Endothelial cell of umbilical vein (primary cell): ENCODE data around the gene OR5B12. TPM values are rescaled to one million over a fixed set of nuclear protein-coding genes. Genes with fewer than 3 reads are reported as not detected.

Experiments
- BruUV-seq: library from RNA; stranded (reverse); fragments of 400-500 nt; replicated peaks from 2 replicates; lab custom pipeline; 2021; lab: Mats Ljungman, UMichigan
- CTCF ChIA-PET: fragments of 300-600, 350-600 bp; sonication (Branson Sonifier 250); formaldehyde crosslinking; loops from one replicate; lab custom pipeline; 2021; ENCODE audit warnings: antibody characterized with exemption, inconsistent platforms; lab: Charles Lee
- POLR2A ChIA-PET: fragments of 300-600, 350-600 bp; sonication (Branson Sonifier 250); formaldehyde crosslinking; loops from one replicate; lab custom pipeline; 2021; ENCODE audit warnings: antibody characterized with exemption, inconsistent platforms; lab: Charles Lee
- DNase-seq: peaks from one replicate; pipeline ENCODE4 v3.0.0-alpha.2; 2011; ENCODE audit warnings: low read depth, low spot score
- FAIRE-seq: peaks from 2 replicates; lab custom pipeline; 2011; peaks lifted over from hg19 to GRCh38; lab: Jason Lieb, UNC
- H2AFZ ChIP-seq: 2 replicates; pipeline ENCODE4 v1.6.0; 2012; ENCODE audit warnings: low read depth, low read length, control low read depth, inconsistent platforms
- H3K27ac ChIP-seq: 2 replicates; pipeline ENCODE4 v1.5.1; 2011; ENCODE audit warnings: low read depth, mild to moderate bottlenecking, control low read depth, low read length, moderate library complexity; ENCODE audit not compliant: insufficient read depth
- H3K27me3 ChIP-seq, 2 experiments: 2 replicates each; pipeline versions ENCODE4 v1.6.0 to v1.6.1; 2011; ENCODE audit warnings: low read length in 2 of 2, mixed read lengths in 1 of 2; ENCODE audit not compliant: control insufficient read depth in 2 of 2, insufficient read depth in 2 of 2
- H3K36me3 ChIP-seq, 2 experiments: 2 replicates in 1 of 2; 3 replicates in 1 of 2; pipeline ENCODE4 v1.5.1; 2011; ENCODE audit warnings: low read length in 2 of 2, mild to moderate bottlenecking in 1 of 2, moderate library complexity in 1 of 2; ENCODE audit not compliant: control insufficient read depth in 2 of 2, insufficient read depth in 2 of 2; ENCODE audit errors: extremely low read depth in 1 of 2
- H3K4me1 ChIP-seq: 3 replicates; pipeline ENCODE4 v1.5.1; 2011; ENCODE audit warnings: mild to moderate bottlenecking, low read length; ENCODE audit not compliant: control insufficient read depth, insufficient read depth; ENCODE audit errors: extremely low read depth
- H3K4me2 ChIP-seq: 2 replicates; pipeline ENCODE4 v1.6.1; 2011; ENCODE audit warnings: low read length, control low read depth, mixed read lengths; ENCODE audit not compliant: insufficient read depth
- H3K4me3 ChIP-seq, 3 experiments: fragments of 200-600 bp in 1 of 3; sonication (generic), shearing (Covaris generic) in 1 of 3; replicated peaks in 1 of 3; 2 replicates each; pipeline ENCODE4 v1.5.1; 2011 to 2016; ENCODE audit warnings: control low read depth in 3 of 3, low read length in 3 of 3, mild to moderate bottlenecking in 2 of 3, inconsistent platforms in 1 of 3, low read depth in 1 of 3, moderate library complexity in 1 of 3; ENCODE audit not compliant: insufficient read depth in 1 of 3
- H3K79me2 ChIP-seq: 2 replicates; pipeline ENCODE4 v1.6.0; 2012; ENCODE audit warnings: low read length, inconsistent platforms; ENCODE audit not compliant: control insufficient read depth, insufficient read depth
- H3K9ac ChIP-seq: replicated peaks from 2 replicates; pipeline ENCODE3; 2011; ENCODE audit warnings: low read length, control low read depth; ENCODE audit not compliant: insufficient read depth; ENCODE audit errors: extremely low read depth
- H3K9me1 ChIP-seq: replicated peaks from 3 replicates; pipeline ENCODE4 v1.6.0; 2011; ENCODE audit warnings: mild to moderate bottlenecking, low read length; ENCODE audit not compliant: control insufficient read depth, insufficient read depth; ENCODE audit errors: extremely low read depth
- H3K9me3 ChIP-seq: replicated peaks from 2 replicates; pipeline ENCODE4 v1.5.1; 2012; ENCODE audit warnings: low read length, inconsistent platforms; ENCODE audit not compliant: control insufficient read depth, insufficient read depth
- H4K20me1 ChIP-seq: replicated peaks from 2 replicates; pipeline ENCODE3; 2011; ENCODE audit warnings: mild to moderate bottlenecking, low read length; ENCODE audit not compliant: control insufficient read depth, insufficient read depth; ENCODE audit errors: extremely low read depth
- EZH2 ChIP-seq: IDR thresholded peaks from 2 replicates; pipeline ENCODE4 v1.6.1; 2012; ENCODE audit warnings: borderline replicate concordance, low read depth, mild to moderate bottlenecking, moderate library complexity, low read length, inconsistent platforms; ENCODE audit not compliant: severe bottlenecking
- FOS ChIP-seq: IDR thresholded peaks from 2 replicates; pipeline ENCODE4 v1.6.1; 2011; ENCODE audit warnings: mild to moderate bottlenecking, low read length, moderate library complexity, borderline replicate concordance; ENCODE audit not compliant: insufficient read depth
- GATA2 ChIP-seq: IDR thresholded peaks from 2 replicates; pipeline ENCODE4 v1.7.0; 2011; ENCODE audit warnings: low read depth, mild to moderate bottlenecking, moderate library complexity, mixed read lengths, low read length; ENCODE audit not compliant: insufficient read length, insufficient read depth
- JUN ChIP-seq: IDR thresholded peaks from 2 replicates; pipeline ENCODE4 v1.6.1; 2011; ENCODE audit warnings: borderline replicate concordance, low read depth; ENCODE audit not compliant: insufficient read length, insufficient read depth
- MYC ChIP-seq: IDR thresholded peaks from one replicate; pipeline ENCODE4 v1.6.1; 2011; ENCODE audit warnings: mild to moderate bottlenecking, low read depth, low read length
- POLR2A ChIP-seq: IDR thresholded peaks from 2 replicates; pipeline ENCODE4 v1.6.1; 2012; ENCODE audit warnings: low read depth, mild to moderate bottlenecking, control low read depth, low read length
- POLR2AphosphoS5 ChIP-seq: IDR thresholded peaks from 2 replicates; pipeline ENCODE4 v1.6.1; 2012; ENCODE audit warnings: low read depth, mild to moderate bottlenecking, control low read depth, low read length, moderate library complexity; ENCODE audit not compliant: insufficient read depth
- dilution Hi-C: fragments of 300-500 bp; cut with MboI; formaldehyde crosslinking; loops from one replicate; pipeline ENCODE4 v1.15.0; 2019; ENCODE audit warnings: low sequenced_read_pairs; ENCODE audit not compliant: extremely low pct_ligation_motif_present
- intact Hi-C: fragments of 100-400 bp; cut with micrococcal nuclease; formaldehyde crosslinking; loops from one replicate; pipeline ENCODE4 v1.10.0; 2022
- polyA plus RNA-seq, 4 experiments: library from polyadenylated mRNA; depleted of rRNA in 3 of 4; stranded (reverse) in 3 of 4; unstranded in 1 of 4; fragments of >200 nt; gene quantifications; 2 replicates each; pipeline versions ENCODE4 v1.2.1 to v1.2.3, GENCODE V29; 2011 to 2012; ENCODE audit warnings: missing spikeins in 1 of 4
- total RNA-seq: library from RNA; stranded (reverse); gene quantifications from 2 replicates; pipeline ENCODE4 v1.2.3, GENCODE V29; 2021
- TF ChIP-seq, protein P1 (sequence below), 2 donors: IDR thresholded peaks; 1 replicate in 1 of 2; 2 replicates in 1 of 2; pipeline ENCODE4 v1.5.1; 2011; ENCODE audit warnings: low read length in 2 of 2, mild to moderate bottlenecking in 2 of 2, moderate library complexity in 2 of 2, control low read depth in 1 of 2, inconsistent platforms in 1 of 2, low read depth in 1 of 2; ENCODE audit not compliant: insufficient read depth in 1 of 2; ENCODE audit errors: extremely low read depth in 1 of 2
- TF ChIP-seq, protein P2 (sequence below): IDR thresholded peaks from 2 replicates; pipeline ENCODE4 v1.6.1; 2011; ENCODE audit not compliant: insufficient read depth, insufficient read length

Gene OR5B12
- total and polyA plus RNA-seq, 2 donors (not counting 3 experiments of a cell fraction or from before 2014, with no cell fraction given): not detected

DNA sequence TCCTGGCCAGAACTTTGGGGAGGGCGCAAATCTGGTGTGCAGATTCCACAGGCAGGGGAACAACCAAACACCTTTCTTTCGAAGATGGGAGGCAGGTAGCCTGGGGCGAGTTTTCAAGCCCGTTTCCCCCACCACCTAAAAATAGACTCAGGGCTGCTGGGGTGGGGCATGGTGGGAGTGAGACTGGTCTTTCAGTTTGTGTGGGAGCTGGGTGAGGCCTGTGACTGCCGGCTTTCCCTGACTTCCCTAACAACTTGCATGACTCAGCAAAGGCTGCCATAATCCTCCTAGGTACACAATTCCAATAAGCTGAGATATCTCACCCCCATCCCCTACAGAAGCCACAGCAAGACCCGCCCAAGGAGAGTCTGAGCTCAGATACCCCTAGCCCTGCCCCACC lies 4.3 kb upstream of the OR5B12 start:
- no peak overlapping the region for H3K27ac ChIP-seq
- H3K9me1 ChIP-seq: no peaks in the 10 kb centered on the region
- H3K4me3 ChIP-seq: no peak overlapping the region
- ChIA-PET CTCF (no interaction called here), POLR2A (no interaction called here)
- H3K9me3 ChIP-seq: no peaks in the 10 kb centered on the region
- no peaks in the 10 kb centered on the region for H3K27me3 ChIP-seq
- no peak overlapping the region for H3K9ac ChIP-seq
- H4K20me1 ChIP-seq: no peaks in the 10 kb centered on the region
- TF ChIP-seq, protein P1, sequence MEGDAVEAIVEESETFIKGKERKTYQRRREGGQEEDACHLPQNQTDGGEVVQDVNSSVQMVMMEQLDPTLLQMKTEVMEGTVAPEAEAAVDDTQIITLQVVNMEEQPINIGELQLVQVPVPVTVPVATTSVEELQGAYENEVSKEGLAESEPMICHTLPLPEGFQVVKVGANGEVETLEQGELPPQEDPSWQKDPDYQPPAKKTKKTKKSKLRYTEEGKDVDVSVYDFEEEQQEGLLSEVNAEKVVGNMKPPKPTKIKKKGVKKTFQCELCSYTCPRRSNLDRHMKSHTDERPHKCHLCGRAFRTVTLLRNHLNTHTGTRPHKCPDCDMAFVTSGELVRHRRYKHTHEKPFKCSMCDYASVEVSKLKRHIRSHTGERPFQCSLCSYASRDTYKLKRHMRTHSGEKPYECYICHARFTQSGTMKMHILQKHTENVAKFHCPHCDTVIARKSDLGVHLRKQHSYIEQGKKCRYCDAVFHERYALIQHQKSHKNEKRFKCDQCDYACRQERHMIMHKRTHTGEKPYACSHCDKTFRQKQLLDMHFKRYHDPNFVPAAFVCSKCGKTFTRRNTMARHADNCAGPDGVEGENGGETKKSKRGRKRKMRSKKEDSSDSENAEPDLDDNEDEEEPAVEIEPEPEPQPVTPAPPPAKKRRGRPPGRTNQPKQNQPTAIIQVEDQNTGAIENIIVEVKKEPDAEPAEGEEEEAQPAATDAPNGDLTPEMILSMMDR (IDR thresholded peaks at IDR 0.05; ENCODE audit: extremely low read depth in 1 of 2, insufficient read depth in 1 of 2, low read depth in 1 of 2, low read length in 2 of 2): no peak
- TF ChIP-seq POLR2AphosphoS5 (no peak), EZH2 (no peak), JUN (no peak), POLR2A (no peak), FOS (no peak), GATA2 (no peak), MYC (no peak)
- TF ChIP-seq, protein P2, sequence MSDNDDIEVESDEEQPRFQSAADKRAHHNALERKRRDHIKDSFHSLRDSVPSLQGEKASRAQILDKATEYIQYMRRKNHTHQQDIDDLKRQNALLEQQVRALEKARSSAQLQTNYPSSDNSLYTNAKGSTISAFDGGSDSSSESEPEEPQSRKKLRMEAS: no peak
- no peak overlapping the region for H2AFZ ChIP-seq
- no peaks in the 10 kb centered on the region for H3K79me2 ChIP-seq
- dilution Hi-C loops (no loop called here), intact Hi-C loops (no loop called here)
- H3K36me3 ChIP-seq: no peaks in the 10 kb centered on the region
- H3K4me2 ChIP-seq: no peak overlapping the region
- H3K4me1 ChIP-seq: no peaks in the 10 kb centered on the region
- no TSS peak for BruUV-seq
- FAIRE-seq: no peak
- DNase-seq: no peak
